ENCODE results near the gene PDE7B. TPM values are rescaled to one million over a fixed set of nuclear protein-coding genes. Genes with fewer than 3 reads are reported as not detected.

The PDE7B gene
- total and polyA plus RNA-seq, 2 donors (not counting 1 experiment from before 2014, with no cell fraction given) = 2.6 to 7.5 TPM

DNA sequence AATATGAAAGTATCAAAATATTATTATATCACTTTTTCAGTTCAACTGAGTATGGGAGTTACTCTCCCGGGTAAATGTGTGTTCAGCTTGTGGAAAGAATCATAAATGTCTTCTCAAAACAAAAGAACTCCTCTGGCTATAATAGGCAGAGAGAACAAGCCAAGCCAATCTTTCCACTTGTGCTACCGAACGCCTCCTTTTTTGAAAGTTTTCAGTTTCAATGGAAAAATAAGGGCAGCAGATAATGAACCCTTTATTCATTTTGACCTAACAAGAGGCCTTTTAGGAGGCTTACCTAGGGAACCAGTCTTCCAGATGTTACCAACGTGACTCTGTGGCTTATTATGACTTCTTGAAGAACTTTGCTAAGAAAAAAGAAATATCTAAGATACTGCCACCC, 67.5 kb downstream of the PDE7B start:
- no peak for ATAC-seq (ENCODE audit: low read depth)
- no CpG with 5 or more reads among the region's 4 CpGs for WGBS (ENCODE audit: insufficient coverage)

DNA sequence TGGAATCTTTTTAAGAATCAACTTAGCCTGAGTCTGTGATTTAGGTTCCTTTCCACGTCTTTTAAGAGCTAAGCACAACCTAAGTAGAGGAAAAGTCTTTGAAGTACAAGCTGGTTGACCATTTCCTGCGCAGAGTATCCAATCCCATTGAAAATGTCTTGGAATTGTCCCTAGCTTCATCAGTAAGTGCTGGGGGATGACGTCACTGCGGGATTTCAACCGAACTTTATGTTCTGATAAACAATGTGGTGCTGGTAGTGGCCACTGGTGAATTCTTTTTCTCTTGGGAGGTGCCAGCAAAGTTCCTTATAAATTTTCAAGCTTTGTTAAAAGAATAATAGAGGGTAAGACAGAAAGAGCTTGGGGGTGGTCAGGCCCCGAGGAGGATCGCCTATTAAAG, 69.2 kb downstream of the PDE7B start:
- DNase-seq (no peak), ATAC-seq (ENCODE audit: low read depth) (no peak)
- Histone ChIP-seq H3K36me3 (replicated peaks in 1 of 2; ENCODE audit: control extremely low read depth in 1 of 2, control insufficient read depth in 1 of 2, extremely low read depth in 1 of 2, insufficient read depth in 2 of 2, low read length in 1 of 2) (no peaks in the 10 kb centered on the region), H3K9me3 (ENCODE audit: control extremely low read depth in 1 of 3, control insufficient read depth in 2 of 3, insufficient read depth in 1 of 3, low read length in 2 of 3) (no peaks in the 10 kb centered on the region), H3K27ac (ENCODE audit: low read length in 2 of 2) (no peak overlapping the region), H2AFZ (ENCODE audit: insufficient read depth, low read depth, low read length, poor library complexity, severe bottlenecking) (no peak overlapping the region), H3K4me2 (replicated peaks; ENCODE audit: low read depth, low read length, poor library complexity, severe bottlenecking) (no peak overlapping the region), H3K79me2 (ENCODE audit: control insufficient read depth, insufficient read depth, low read length) (no peaks in the 10 kb centered on the region), H3K4me3 (ENCODE audit: control extremely low read depth in 1 of 5, extremely low read depth in 1 of 5, insufficient read depth in 1 of 5, low read depth in 2 of 5, low read length in 4 of 5) (no peak overlapping the region), H3K27me3 (replicated peaks in 1 of 4; ENCODE audit: control extremely low read depth in 1 of 4, control insufficient read depth in 3 of 4, insufficient read depth in 4 of 4, low read length in 3 of 4) (no peaks in the 10 kb centered on the region), H3K4me1 (ENCODE audit: control insufficient read depth in 2 of 2, insufficient read depth in 2 of 2, low read length in 2 of 2) (peaks cover 0 to 3% of the 10 kb centered on the region in 2 donors), H4K20me1 (ENCODE audit: control insufficient read depth, insufficient read depth, low read length, poor library complexity, severe bottlenecking) (peaks cover 5% of the 10 kb centered on the region), H3K9ac (ENCODE audit: low read length) (no peak overlapping the region)
- TF ChIP-seq EZH2 (IDR thresholded peaks at IDR 0.05; ENCODE audit: borderline replicate concordance, insufficient read depth, low read depth, low read length, poor library complexity, severe bottlenecking) = no peak
- TF ChIP-seq, protein P1, sequence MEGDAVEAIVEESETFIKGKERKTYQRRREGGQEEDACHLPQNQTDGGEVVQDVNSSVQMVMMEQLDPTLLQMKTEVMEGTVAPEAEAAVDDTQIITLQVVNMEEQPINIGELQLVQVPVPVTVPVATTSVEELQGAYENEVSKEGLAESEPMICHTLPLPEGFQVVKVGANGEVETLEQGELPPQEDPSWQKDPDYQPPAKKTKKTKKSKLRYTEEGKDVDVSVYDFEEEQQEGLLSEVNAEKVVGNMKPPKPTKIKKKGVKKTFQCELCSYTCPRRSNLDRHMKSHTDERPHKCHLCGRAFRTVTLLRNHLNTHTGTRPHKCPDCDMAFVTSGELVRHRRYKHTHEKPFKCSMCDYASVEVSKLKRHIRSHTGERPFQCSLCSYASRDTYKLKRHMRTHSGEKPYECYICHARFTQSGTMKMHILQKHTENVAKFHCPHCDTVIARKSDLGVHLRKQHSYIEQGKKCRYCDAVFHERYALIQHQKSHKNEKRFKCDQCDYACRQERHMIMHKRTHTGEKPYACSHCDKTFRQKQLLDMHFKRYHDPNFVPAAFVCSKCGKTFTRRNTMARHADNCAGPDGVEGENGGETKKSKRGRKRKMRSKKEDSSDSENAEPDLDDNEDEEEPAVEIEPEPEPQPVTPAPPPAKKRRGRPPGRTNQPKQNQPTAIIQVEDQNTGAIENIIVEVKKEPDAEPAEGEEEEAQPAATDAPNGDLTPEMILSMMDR (IDR thresholded peaks at IDR 0.05) = no peak
- H3K4me3 Mint-ChIP-seq = no peak overlapping the region
- CTCF ChIA-PET = no interaction called here
- POLR2A ChIA-PET = no interaction called here
- peaks cover 5% of the 10 kb centered on the region for H3K27me3 Mint-ChIP-seq
- 93% methylated on average over 7 of the region's 7 CpGs for WGBS (ENCODE audit: insufficient coverage)
- no peaks in the 10 kb centered on the region for H3K9me3 Mint-ChIP-seq (ENCODE audit: insufficient read depth)
- no peak overlapping the region for H3K27ac Mint-ChIP-seq
- intact Hi-C loops (cut with micrococcal nuclease) = no loop called here
- H3K4me1 Mint-ChIP-seq = peaks cover 2% of the 10 kb centered on the region

More for the DNA sequence above, 67.5 kb downstream of the PDE7B start:
- TF ChIP-seq, protein P1 (IDR thresholded peaks at IDR 0.05) = no peak
- TF ChIP-seq EZH2 (IDR thresholded peaks at IDR 0.05; ENCODE audit: borderline replicate concordance, insufficient read depth, low read depth, low read length, poor library complexity, severe bottlenecking) = no peak
- Histone ChIP-seq H3K79me2 (ENCODE audit: control insufficient read depth, insufficient read depth, low read length) (no peaks in the 10 kb centered on the region), H4K20me1 (ENCODE audit: control insufficient read depth, insufficient read depth, low read length, poor library complexity, severe bottlenecking) (peaks cover 5% of the 10 kb centered on the region), H3K4me1 (ENCODE audit: control insufficient read depth in 2 of 2, insufficient read depth in 2 of 2, low read length in 2 of 2) (peaks cover 0 to 3% of the 10 kb centered on the region in 2 donors), H3K4me2 (replicated peaks; ENCODE audit: low read depth, low read length, poor library complexity, severe bottlenecking) (no peak overlapping the region), H3K9ac (ENCODE audit: low read length) (no peak overlapping the region), H2AFZ (ENCODE audit: insufficient read depth, low read depth, low read length, poor library complexity, severe bottlenecking) (no peak overlapping the region), H3K27me3 (replicated peaks in 1 of 4; ENCODE audit: control extremely low read depth in 1 of 4, control insufficient read depth in 3 of 4, insufficient read depth in 4 of 4, low read length in 3 of 4) (no peaks in the 10 kb centered on the region), H3K4me3 (ENCODE audit: control extremely low read depth in 1 of 5, extremely low read depth in 1 of 5, insufficient read depth in 1 of 5, low read depth in 2 of 5, low read length in 4 of 5) (no peak overlapping the region), H3K9me3 (ENCODE audit: control extremely low read depth in 1 of 3, control insufficient read depth in 2 of 3, insufficient read depth in 1 of 3, low read length in 2 of 3) (no peaks in the 10 kb centered on the region), H3K36me3 (replicated peaks in 1 of 2; ENCODE audit: control extremely low read depth in 1 of 2, control insufficient read depth in 1 of 2, extremely low read depth in 1 of 2, insufficient read depth in 2 of 2, low read length in 1 of 2) (no peaks in the 10 kb centered on the region), H3K27ac (ENCODE audit: low read length in 2 of 2) (no peak overlapping the region)
- intact Hi-C loops (cut with micrococcal nuclease) = no loop called here
- no peak overlapping the region for H3K4me3 Mint-ChIP-seq
- H3K4me1 Mint-ChIP-seq = peaks cover 2% of the 10 kb centered on the region
- peaks cover 5% of the 10 kb centered on the region for H3K27me3 Mint-ChIP-seq
- ChIA-PET POLR2A (no interaction called here), CTCF (interaction anchor here (0.6 kb wide), 1 partner anchor 31 kb away, joined by 3 read pairs; no protein-coding TSS in a partner anchor)
- H3K27ac Mint-ChIP-seq = no peak overlapping the region
- no peaks in the 10 kb centered on the region for H3K9me3 Mint-ChIP-seq (ENCODE audit: insufficient read depth)
- no peak for DNase-seq
